Lower lobe of right lung (tissue), 2 donors: ENCODE data around the gene AGMO. TPM values are rescaled to one million over a fixed set of nuclear protein-coding genes. Genes with fewer than 3 reads are reported as not detected.

Source experiments
- ATAC-seq, 2 donors: fragments of 200-7000 bp; cut with Tn5 transposase; one replicate each; pipeline ENCODE4 v1.9.1; 2020 to 2022; ENCODE audit warnings: mild to moderate bottlenecking in 2 of 2, moderate library complexity in 2 of 2
- DNase-seq: peaks from one replicate; pipeline ENCODE4 v3.0.0-alpha.2; 2020
- H3K27ac ChIP-seq: fragments of 200-600 bp; one replicate; pipeline ENCODE4 v1.8.0; 2022
- H3K27me3 ChIP-seq: fragments of 200-600 bp; one replicate; pipeline ENCODE4 v1.8.0; 2022; ENCODE audit warnings: low read depth
- H3K36me3 ChIP-seq: fragments of 200-600 bp; one replicate; pipeline ENCODE4 v1.8.0; 2022; ENCODE audit warnings: mild to moderate bottlenecking
- H3K4me1 ChIP-seq: fragments of 200-600 bp; one replicate; pipeline ENCODE4 v1.8.0; 2022
- H3K4me3 ChIP-seq: fragments of 200-600 bp; one replicate; pipeline ENCODE4 v1.8.0; 2022; ENCODE audit warnings: mild to moderate bottlenecking
- H3K9me3 ChIP-seq: fragments of 200-600 bp; one replicate; pipeline ENCODE4 v1.8.0; 2022
- CTCF ChIP-seq: fragments of 200-600 bp; IDR thresholded peaks from one replicate; pipeline ENCODE4 v1.8.0; 2022; ENCODE audit warnings: antibody characterized with exemption, mild to moderate bottlenecking
- intact Hi-C: fragments of 100-400 bp; cut with DNase I; formaldehyde crosslinking; loops from one replicate; pipeline ENCODE4 v1.11.0; 2022
- total RNA-seq: library from RNA; stranded (reverse); fragmentation: NEBNext Ultra II Directional; extraction: Animal tissue kit (Norgen Biotek cat#: 25700); gene quantifications from one replicate; pipeline ENCODE4 v1.2.1, GENCODE V29; 2021
- donor health status: DM: no; HTN: yes; CAD: no; lungs with severe emphysema.

The AGMO gene
- total RNA-seq, 1 donor from 2014 or later: not detected

DNA sequence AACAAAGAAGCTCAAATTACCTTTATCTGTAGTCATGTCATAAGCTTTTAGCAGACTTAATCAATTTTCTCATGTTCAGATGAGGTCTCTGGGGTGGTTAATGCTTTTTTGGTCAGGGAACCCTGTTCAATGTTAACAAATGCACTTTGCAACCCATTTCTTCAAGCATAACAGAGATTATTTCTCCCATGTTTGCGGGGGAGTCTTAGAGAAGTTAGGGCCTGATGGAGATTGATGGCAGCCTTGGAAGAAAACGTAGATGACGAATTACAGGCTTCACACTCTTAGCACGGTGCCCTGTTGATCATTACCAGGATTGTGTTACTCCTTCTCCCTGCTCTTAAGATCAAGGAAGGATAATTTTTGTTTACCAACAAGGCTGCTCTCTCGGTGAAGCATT is 76.4 kb downstream of the AGMO start:
- no peaks in the 10 kb centered on the region for H3K36me3 ChIP-seq
- intact Hi-C loops: no loop called here
- DNase-seq: no peak
- no peak for ATAC-seq
- no peak overlapping the region for H3K27ac ChIP-seq
- no peak overlapping the region for H3K4me3 ChIP-seq
- no peaks in the 10 kb centered on the region for H3K27me3 ChIP-seq
- H3K9me3 ChIP-seq: no peaks in the 10 kb centered on the region
- no peaks in the 10 kb centered on the region for H3K4me1 ChIP-seq
- no peak for TF ChIP-seq CTCF

- H3K9me3 ChIP-seq: no peaks in the 10 kb centered on the region
- H3K27ac ChIP-seq: no peak overlapping the region
- H3K36me3 ChIP-seq: no peaks in the 10 kb centered on the region
- H3K4me1 ChIP-seq: no peaks in the 10 kb centered on the region
- H3K4me3 ChIP-seq: no peak overlapping the region
- DNase-seq (no peak), ATAC-seq (no peak)
- no peaks in the 10 kb centered on the region for H3K27me3 ChIP-seq
- intact Hi-C loops: no loop called here
- TF ChIP-seq CTCF: no peak
Observed at GRCh38 chr7:15481132-15481531, 80.7 kb downstream of the AGMO start.

DNA sequence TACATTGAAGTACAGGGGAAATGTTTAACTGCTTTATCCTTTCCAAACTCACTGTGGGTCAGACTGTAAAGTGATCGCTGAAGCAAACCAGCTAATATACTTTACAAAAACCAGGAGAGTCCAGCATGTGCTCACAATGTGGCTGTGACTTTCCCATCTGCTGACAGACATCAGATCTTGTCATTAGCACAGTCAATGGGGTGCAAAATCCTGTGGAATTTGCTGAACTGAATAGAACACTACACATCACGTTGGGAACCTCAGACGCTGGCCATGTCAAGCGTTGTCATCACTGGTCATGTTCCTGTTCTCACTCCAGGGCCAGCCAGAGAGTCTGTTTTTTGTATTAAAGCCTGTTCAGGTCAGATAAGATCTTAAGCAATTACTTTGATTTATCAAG is 83.4 kb downstream of the AGMO start:
- no peak for TF ChIP-seq CTCF
- no peak for ATAC-seq
- no peaks in the 10 kb centered on the region for H3K9me3 ChIP-seq

GRCh38 chr7:15476531-15476918 is 85.3 kb downstream of the AGMO start:
- Histone ChIP-seq H3K9me3 (no peaks in the 10 kb centered on the region), H3K4me3 (no peak overlapping the region), H3K36me3 (no peaks in the 10 kb centered on the region), H3K4me1 (no peaks in the 10 kb centered on the region), H3K27ac (no peak overlapping the region), H3K27me3 (no peaks in the 10 kb centered on the region)
- intact Hi-C loops: no loop called here
- TF ChIP-seq CTCF: no peak
- DNase-seq: no peak
- ATAC-seq: no peak

More for the DNA sequence above, 83.4 kb downstream of the AGMO start:
- DNase-seq: no peak
- no peaks in the 10 kb centered on the region for H3K36me3 ChIP-seq
- intact Hi-C loops: no loop called here
- H3K4me1 ChIP-seq: no peaks in the 10 kb centered on the region
- no peak overlapping the region for H3K4me3 ChIP-seq
- H3K27me3 ChIP-seq: no peaks in the 10 kb centered on the region
- no peak overlapping the region for H3K27ac ChIP-seq

DNA sequence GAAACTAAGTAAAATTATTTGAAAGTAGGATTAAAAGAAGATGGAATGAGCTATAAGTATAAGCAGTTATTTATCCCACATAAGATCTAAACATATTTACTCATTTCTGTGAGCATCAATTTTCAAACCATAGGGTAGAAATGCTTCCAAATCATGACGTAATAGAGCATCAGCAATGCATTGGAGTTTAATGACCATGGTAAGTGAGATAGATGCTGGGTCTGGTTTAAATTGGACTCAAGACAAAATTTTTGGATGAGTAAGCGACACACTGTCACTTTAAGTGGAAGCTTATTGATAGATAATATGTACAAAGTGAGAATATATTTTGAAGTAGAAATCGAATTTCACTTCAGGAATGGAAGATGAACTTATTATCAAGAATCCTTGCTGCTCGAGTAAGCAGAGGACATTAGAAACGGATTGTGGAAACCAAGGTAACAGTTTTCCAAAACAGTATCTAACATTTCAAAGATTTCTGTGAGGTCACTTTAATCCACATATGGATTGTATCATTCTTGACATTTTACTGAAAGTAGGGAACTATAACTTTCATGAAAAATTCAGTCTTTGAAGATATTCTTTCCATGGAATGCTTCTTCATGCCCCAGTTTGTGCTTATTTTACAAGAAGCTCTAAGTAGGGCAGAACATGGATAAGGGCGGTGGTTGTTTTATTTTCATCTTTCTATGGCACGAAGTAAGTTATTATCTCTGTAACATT is 85.8 kb downstream of the AGMO start:
- intact Hi-C loops: no loop called here
- ATAC-seq: no peak

More for the DNA sequence above, 85.8 kb downstream of the AGMO start:
- no peaks in the 10 kb centered on the region for H3K9me3 ChIP-seq
- TF ChIP-seq CTCF: no peak
- no peak overlapping the region for H3K4me3 ChIP-seq
- H3K27me3 ChIP-seq: no peaks in the 10 kb centered on the region
- no peaks in the 10 kb centered on the region for H3K4me1 ChIP-seq
- no peak for DNase-seq
- no peak overlapping the region for H3K27ac ChIP-seq
- no peaks in the 10 kb centered on the region for H3K36me3 ChIP-seq
